ENCODE results near the gene HES7. TPM values are rescaled to one million over a fixed set of nuclear protein-coding genes. Genes with fewer than 3 reads are reported as not detected.
"Not testable (repeated sequence)": the region's sequence is repeated elsewhere in the genome, so short reads cannot be mapped to it uniquely, and the experiment has no call there.

The HES7 gene
- total RNA-seq, 1 donor from 2014 or later, result 0.46 TPM

- no peak for DNase-seq (ENCODE audit: extremely low spot score, unreplicated experiment)
- no peaks in the 10 kb centered on the region for H3K9me3 Mint-ChIP-seq
- H3K36me3 Mint-ChIP-seq, result no peaks in the 10 kb centered on the region
- no peak for TF ChIP-seq CTCF (conservative IDR thresholded peaks at IDR 0.05)
- peaks cover 81% of the 10 kb centered on the region for H3K27me3 Mint-ChIP-seq
- no peak overlapping the region for H3K27ac Mint-ChIP-seq
- no peak overlapping the region for H3K4me3 Mint-ChIP-seq
- no peaks in the 10 kb centered on the region for H3K4me1 Mint-ChIP-seq (ENCODE audit: unreplicated experiment)
Observed at GRCh38 chr17:8108972-8109660, 14.8 kb downstream of the HES7 start.

GRCh38 chr17:8106980-8107379, 16.9 kb downstream of the HES7 start:
- not testable (repeated sequence) for H3K36me3 Mint-ChIP-seq; H3K27ac Mint-ChIP-seq; H3K4me1 Mint-ChIP-seq (ENCODE audit: unreplicated experiment); H3K4me3 Mint-ChIP-seq; DNase-seq (ENCODE audit: extremely low spot score, unreplicated experiment); H3K9me3 Mint-ChIP-seq
- H3K27me3 Mint-ChIP-seq, result peaks cover 73% of the 10 kb centered on the region

- no peak for DNase-seq (ENCODE audit: extremely low spot score, unreplicated experiment)
- no peak for TF ChIP-seq CTCF (conservative IDR thresholded peaks at IDR 0.05)
- H3K4me1 Mint-ChIP-seq (ENCODE audit: unreplicated experiment), result no peaks in the 10 kb centered on the region
- peak overlapping the region; percentile 46 for H3K27ac Mint-ChIP-seq
- H3K4me3 Mint-ChIP-seq, result no peak overlapping the region
- peaks cover 68% of the 10 kb centered on the region for H3K27me3 Mint-ChIP-seq
- H3K9me3 Mint-ChIP-seq, result no peaks in the 10 kb centered on the region
- H3K36me3 Mint-ChIP-seq, result no peaks in the 10 kb centered on the region
Observed at GRCh38 chr17:8105957-8106398, 17.9 kb downstream of the HES7 start.

GRCh38 chr17:8104911-8105310, 19.0 kb downstream of the HES7 start:
- H3K27ac Mint-ChIP-seq, result no peak overlapping the region
- H3K36me3 Mint-ChIP-seq, result no peaks in the 10 kb centered on the region
- H3K27me3 Mint-ChIP-seq, result peaks cover 60% of the 10 kb centered on the region

GRCh38 chr17:8103549-8103948, 20.4 kb downstream of the HES7 start:
- Mint-ChIP-seq H3K27me3 (peaks cover 52% of the 10 kb centered on the region), H3K9me3 (no peaks in the 10 kb centered on the region), H3K36me3 (no peaks in the 10 kb centered on the region), H3K4me3 (no peak overlapping the region), H3K4me1 (ENCODE audit: unreplicated experiment) (no peaks in the 10 kb centered on the region), H3K27ac (no peak overlapping the region)
- no peak for DNase-seq (ENCODE audit: extremely low spot score, unreplicated experiment)
- TF ChIP-seq CTCF (conservative IDR thresholded peaks at IDR 0.05), result no peak

More at GRCh38 chr17:8104911-8105310, 19.0 kb downstream of the HES7 start:
- no peak for TF ChIP-seq CTCF (conservative IDR thresholded peaks at IDR 0.05)
- Mint-ChIP-seq H3K4me1 (ENCODE audit: unreplicated experiment) (no peaks in the 10 kb centered on the region), H3K9me3 (no peaks in the 10 kb centered on the region), H3K4me3 (no peak overlapping the region)
- no peak for DNase-seq (ENCODE audit: extremely low spot score, unreplicated experiment)

GRCh38 chr17:8101721-8102120, 22.2 kb downstream of the HES7 start:
- no peaks in the 10 kb centered on the region for H3K4me1 Mint-ChIP-seq (ENCODE audit: unreplicated experiment)
- TF ChIP-seq CTCF (conservative IDR thresholded peaks at IDR 0.05), result no peak
- H3K27me3 Mint-ChIP-seq, result peaks cover 49% of the 10 kb centered on the region
- H3K27ac Mint-ChIP-seq, result no peak overlapping the region
- no peaks in the 10 kb centered on the region for H3K9me3 Mint-ChIP-seq
- no peak overlapping the region for H3K4me3 Mint-ChIP-seq
- no peak for DNase-seq (ENCODE audit: extremely low spot score, unreplicated experiment)
- H3K36me3 Mint-ChIP-seq, result no peaks in the 10 kb centered on the region

All from type B pancreatic cell (in vitro differentiated cells).